ENCODE data around the gene GSTT2. TPM values are rescaled to one million over a fixed set of nuclear protein-coding genes. Genes with fewer than 3 reads are reported as not detected.

Gene GSTT2
- total and polyA plus RNA-seq, 10 of the 15 experiments (the other 5 are each of a cell fraction or from before 2014, with no cell fraction given): not detected

GRCh38 chr22:24006914-24007214, 26.9 kb downstream of the GSTT2 start:
- ChIA-PET RAD21 (ENCODE audit: unreplicated experiment) (no interaction called here), SMC1A (ENCODE audit: uncharacterized antibody, unreplicated experiment) (no interaction called here), POLR2A (no interaction called here), CTCF (interaction anchor here (1.0 kb wide), 1 partner anchor 151 kb away, joined by 3 read pairs; no protein-coding TSS in a partner anchor)
- no peak for DNase-seq (ENCODE audit: low read depth, low spot score)
- Histone ChIP-seq H3K4me2 (ENCODE audit: control insufficient read depth, insufficient read depth) (no peak overlapping the region), H3K9me3 (replicated peaks; ENCODE audit: control insufficient read depth, insufficient read depth, low read length) (no peaks in the 10 kb centered on the region), H3K79me2 (ENCODE audit: control insufficient read depth, insufficient read depth, low read length) (peaks cover 8% of the 10 kb centered on the region), H4K20me1 (ENCODE audit: control insufficient read depth, insufficient read depth) (no peaks in the 10 kb centered on the region), H3K27me3 (replicated peaks in 1 of 2; ENCODE audit: control insufficient read depth in 2 of 2, insufficient read depth in 2 of 2, low read length in 1 of 2) (no peaks in the 10 kb centered on the region), H3K4me3 (no peak overlapping the region), H2AFZ (ENCODE audit: control insufficient read depth, low read depth, low read length) (no peak overlapping the region), H3K27ac (ENCODE audit: control insufficient read depth, insufficient read depth) (no peak overlapping the region), H3K4me1 (ENCODE audit: control insufficient read depth, insufficient read depth, low read length) (no peaks in the 10 kb centered on the region), H3K9ac (ENCODE audit: control insufficient read depth, insufficient read depth, low read length) (no peak overlapping the region), H3K36me3 (ENCODE audit: control insufficient read depth in 2 of 2, insufficient read depth in 2 of 2, low read length in 1 of 2) (no peaks in the 10 kb centered on the region)
- intact Hi-C loops (cut with micrococcal nuclease; ENCODE audit: unreplicated experiment): loop anchor here (10.0 kb wide), 1 partner anchor 62 kb away; no protein-coding TSS in a partner anchor
- in situ Hi-C loops (cut with MboI): loop anchor here (5.0 kb wide), 1 partner anchor 70 kb away; no protein-coding TSS in a partner anchor
- ATAC-seq: no peak
- BruUV-seq (replicated peaks): no TSS peak
- FAIRE-seq: no peak
- 64% methylated on average over 6 of the region's 6 CpGs for WGBS (ENCODE audit: insufficient coverage, insufficient replicate concordance, low lambda C conversion rate, missing lambda C conversion rate)
- TF ChIP-seq ZBED1 (IDR thresholded peaks at IDR 0.05; ENCODE audit: borderline replicate concordance) (no peak), MLLT1 (IDR thresholded peaks at IDR 0.05) (no peak)

- no TSS peak for BruUV-seq (replicated peaks)
- TF ChIP-seq FOXM1 (IDR thresholded peaks at IDR 0.05; ENCODE audit: low read depth, low read length) (no peak), BMI1 (IDR thresholded peaks at IDR 0.05; ENCODE audit: borderline replicate concordance) (no peak), NKRF (conservative IDR thresholded peaks at IDR 0.05) (no peak), ATF7 (IDR thresholded peaks at IDR 0.05; ENCODE audit: low read depth) (no peak), HDAC2 (IDR thresholded peaks at IDR 0.05) (no peak), POLR2AphosphoS5 (IDR thresholded peaks at IDR 0.05; ENCODE audit: low read length) (no peak), TCF7 (IDR thresholded peaks at IDR 0.05; ENCODE audit: borderline replicate concordance) (no peak), ESRRA (IDR thresholded peaks at IDR 0.05; ENCODE audit: low read length) (no peak), IKZF1 (conservative IDR thresholded peaks at IDR 0.05) (no peak), STAT3 (IDR thresholded peaks at IDR 0.05; ENCODE audit: low read depth, low read length) (no peak)
- DNase-seq (ENCODE audit: low read depth, low spot score) (no peak), FAIRE-seq (no peak), ATAC-seq (no peak)
- no peak overlapping the region for H2AFZ ChIP-seq (ENCODE audit: control insufficient read depth, low read depth, low read length)
- no peaks in the 10 kb centered on the region for H3K36me3 ChIP-seq (ENCODE audit: control insufficient read depth in 2 of 2, insufficient read depth in 2 of 2, low read length in 1 of 2)
- in situ Hi-C loops (cut with MboI): loop anchor here (5.0 kb wide), 1 partner anchor 70 kb away; no protein-coding TSS in a partner anchor
- H3K4me3 ChIP-seq: no peak overlapping the region
- ChIA-PET RAD21 (ENCODE audit: unreplicated experiment) (no interaction called here), CTCF (interaction anchor here (0.6 to 1.2 kb wide), 3 partner anchors 149 to 501 kb away, joined by 3 to 4 read pairs (median 3); no protein-coding TSS in a partner anchor), POLR2A (no interaction called here), SMC1A (ENCODE audit: uncharacterized antibody, unreplicated experiment) (no interaction called here)
- H4K20me1 ChIP-seq (ENCODE audit: control insufficient read depth, insufficient read depth): no peaks in the 10 kb centered on the region
- no peaks in the 10 kb centered on the region for H3K27me3 ChIP-seq (replicated peaks in 1 of 2; ENCODE audit: control insufficient read depth in 2 of 2, insufficient read depth in 2 of 2, low read length in 1 of 2)
- H3K27ac ChIP-seq (ENCODE audit: control insufficient read depth, insufficient read depth): no peak overlapping the region
- H3K9ac ChIP-seq (ENCODE audit: control insufficient read depth, insufficient read depth, low read length): no peak overlapping the region
- intact Hi-C loops (cut with micrococcal nuclease; ENCODE audit: unreplicated experiment): loop anchor here (10.0 kb wide), 1 partner anchor 63 kb away; no protein-coding TSS in a partner anchor
- no peaks in the 10 kb centered on the region for H3K9me3 ChIP-seq (replicated peaks; ENCODE audit: control insufficient read depth, insufficient read depth, low read length)
- H3K79me2 ChIP-seq (ENCODE audit: control insufficient read depth, insufficient read depth, low read length): peaks cover 14% of the 10 kb centered on the region
- H3K4me2 ChIP-seq (ENCODE audit: control insufficient read depth, insufficient read depth): no peak overlapping the region
- no peaks in the 10 kb centered on the region for H3K4me1 ChIP-seq (ENCODE audit: control insufficient read depth, insufficient read depth, low read length)
- WGBS (ENCODE audit: insufficient coverage, insufficient replicate concordance, low lambda C conversion rate, missing lambda C conversion rate): 28% methylated on average over 8 of the region's 8 CpGs
These were observed 27.5 kb downstream of the GSTT2 start for GRCh38 chr22:24007253-24008021.
